GM18861 (cell line): ENCODE results near the gene PFKFB3.
"Not testable (repeated sequence)": the region's sequence is repeated elsewhere in the genome, so short reads cannot be mapped to it uniquely, and the experiment has no call there.

Experiments used
- ATAC-seq: cut with Tn5 transposase; IDR thresholded peaks from one replicate; pipeline ENCODE4 v1.9.1; 2021; ENCODE audit not compliant: unreplicated experiment

The PFKFB3 gene

DNA sequence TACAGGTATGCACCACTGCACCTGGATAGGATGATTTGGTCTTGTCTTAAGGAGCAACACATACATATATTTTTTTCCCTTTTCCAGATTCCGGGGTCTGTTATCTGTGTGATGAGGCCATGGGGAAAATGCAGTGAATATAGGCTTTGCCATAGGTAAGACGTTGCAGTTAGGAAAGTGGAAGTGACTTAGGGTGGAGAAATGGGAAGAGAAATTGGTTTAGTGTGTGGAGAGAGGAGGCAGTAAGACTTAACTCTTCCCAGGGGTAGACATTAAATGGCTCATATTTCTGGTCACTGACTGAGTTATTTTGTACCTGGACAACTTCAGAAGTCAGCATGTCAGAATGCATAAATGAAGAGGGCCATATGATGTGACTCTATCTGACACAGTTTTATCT is 66.7 kb downstream of the PFKFB3 start:
- no peak for ATAC-seq

DNA sequence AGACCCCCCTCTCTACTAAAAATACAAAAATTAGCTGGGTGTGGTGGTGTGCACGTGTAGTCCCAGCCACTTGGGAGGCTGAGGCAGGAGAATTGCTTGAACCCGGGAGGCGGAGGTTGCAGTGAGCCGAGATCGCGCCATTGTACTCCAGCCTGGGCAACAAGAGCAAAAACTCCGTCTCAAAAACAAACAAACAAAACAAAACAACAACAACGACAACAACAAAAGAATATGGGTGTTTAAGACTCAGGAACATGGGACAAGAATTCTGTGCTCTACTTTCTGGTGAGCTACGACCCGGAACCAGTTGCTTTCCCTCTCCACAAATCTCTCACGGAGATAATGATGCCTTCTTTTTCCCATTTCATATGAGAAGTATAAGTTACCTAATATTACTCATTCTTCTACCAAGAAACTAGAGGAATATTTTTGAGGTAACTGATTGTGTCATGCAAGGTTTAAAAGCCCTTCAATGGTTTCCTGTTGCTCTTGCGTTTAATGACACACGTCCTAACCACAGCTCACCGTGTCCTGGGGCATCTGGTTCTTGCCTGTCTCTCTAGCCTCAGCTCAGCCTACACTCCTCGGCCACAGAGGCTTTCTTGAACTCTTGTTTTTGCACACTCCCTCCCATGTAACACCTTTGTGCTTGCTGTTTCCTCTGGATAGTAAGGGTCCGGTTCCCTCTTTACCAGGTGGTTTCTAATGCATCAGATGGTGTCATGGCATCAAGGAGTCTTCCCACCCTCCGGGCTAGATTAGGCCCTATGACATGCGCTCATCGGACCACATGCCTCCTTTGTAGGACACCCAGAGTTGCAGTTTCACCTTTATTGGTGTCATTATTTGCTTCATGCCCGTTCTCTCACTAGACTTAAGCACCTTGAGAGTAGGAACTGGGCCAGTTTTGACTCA is 67.5 kb downstream of the PFKFB3 start:
- peak; percentile 56 for ATAC-seq

DNA sequence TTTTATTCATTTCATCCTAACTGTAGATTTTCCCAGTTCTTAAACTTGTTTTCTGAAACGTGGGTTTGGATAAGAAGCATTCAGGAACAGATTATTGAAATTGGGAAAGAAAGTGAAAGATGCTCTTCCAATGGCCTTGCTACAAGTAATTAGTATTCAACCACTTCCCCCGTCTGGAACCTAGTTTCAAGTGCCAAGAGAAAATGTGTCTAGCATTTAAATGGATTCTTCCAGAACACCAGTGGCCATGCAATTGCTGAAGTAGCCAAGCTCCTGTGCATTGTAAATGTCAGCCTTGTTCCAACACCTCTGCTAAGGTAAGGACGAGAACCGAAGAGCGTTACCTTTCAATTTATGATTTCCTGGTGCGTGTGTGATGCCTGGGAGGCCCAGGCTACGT is 68.2 kb downstream of the PFKFB3 start:
- ATAC-seq, result no peak

DNA sequence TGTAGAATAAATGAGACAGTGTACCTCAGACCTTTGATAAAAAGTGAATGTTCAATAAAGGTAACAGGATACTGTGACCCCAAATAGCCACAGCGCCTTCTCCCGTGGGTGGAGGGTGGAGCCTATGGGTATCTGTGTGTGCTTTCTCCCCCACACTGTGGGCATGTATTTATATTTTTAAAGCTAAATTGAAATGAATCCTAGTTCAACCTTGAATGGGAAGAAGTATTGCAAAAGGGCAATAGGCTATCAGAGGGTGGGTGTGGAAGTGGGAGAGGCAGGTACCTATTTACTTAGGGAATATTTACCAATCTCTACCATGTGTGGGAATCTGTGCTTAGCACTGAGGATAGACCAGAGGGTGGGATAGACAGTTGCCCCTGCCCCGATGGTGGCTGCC is 68.9 kb downstream of the PFKFB3 start:
- ATAC-seq, result no peak

DNA sequence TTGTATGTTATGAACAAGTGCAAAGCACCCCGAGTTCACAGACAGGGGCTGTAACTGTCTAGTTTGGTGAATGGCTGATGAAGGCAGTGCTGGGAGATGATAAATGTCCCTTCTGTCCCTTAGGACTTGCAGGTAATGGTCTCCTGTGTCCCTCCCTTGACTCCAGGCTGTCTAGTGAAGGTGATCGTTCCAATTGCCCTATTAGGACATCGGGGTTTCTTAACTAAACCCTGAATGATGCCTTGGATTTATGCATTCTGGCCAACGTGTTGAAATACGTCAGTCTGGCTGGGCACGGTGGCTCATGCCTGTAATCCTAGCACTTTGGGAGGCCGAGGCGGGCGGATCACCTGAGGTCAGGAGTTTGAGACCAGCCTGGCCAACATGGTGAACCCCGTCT is 69.4 kb downstream of the PFKFB3 start:
- no peak for ATAC-seq

DNA sequence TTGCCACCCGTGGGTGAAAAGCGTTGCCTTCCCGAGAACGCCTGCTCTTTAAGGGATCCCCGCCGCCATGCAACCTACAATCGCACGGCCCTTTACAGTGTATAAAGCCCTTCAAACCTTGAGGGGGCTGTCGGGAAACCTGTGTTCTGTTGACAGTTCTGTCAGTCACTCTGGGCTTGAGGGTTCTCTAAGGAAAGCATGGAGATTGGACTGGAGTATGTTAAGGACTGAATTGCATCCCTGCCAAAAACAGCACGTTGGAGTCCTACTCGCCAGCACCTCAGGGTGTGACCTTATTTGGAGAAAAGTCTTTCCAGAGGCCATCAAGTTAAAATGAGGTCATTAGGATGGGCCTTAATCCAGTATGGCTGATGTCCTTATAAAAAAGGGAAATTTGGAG is 70.6 kb downstream of the PFKFB3 start:
- ATAC-seq, result no peak

DNA sequence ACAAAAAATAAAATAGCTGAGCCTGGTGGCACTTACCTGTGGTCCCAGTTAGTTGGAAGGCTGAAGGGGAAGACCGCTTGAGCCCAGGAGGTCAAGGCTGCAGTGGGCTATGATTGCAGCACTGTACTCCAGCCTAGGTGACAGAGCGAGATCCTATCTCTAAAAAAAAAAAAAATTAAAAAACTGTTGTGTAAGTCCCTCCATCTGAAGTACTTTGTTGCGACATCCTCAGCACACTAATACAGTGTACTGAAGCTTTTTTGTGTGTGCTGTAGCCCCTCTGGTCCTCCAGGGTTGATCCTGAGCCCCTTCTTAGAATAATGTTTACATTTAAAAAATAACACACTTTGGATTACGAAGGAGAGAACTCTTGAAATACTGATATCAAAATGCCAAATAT is 71.3 kb downstream of the PFKFB3 start:
- no peak for ATAC-seq

DNA sequence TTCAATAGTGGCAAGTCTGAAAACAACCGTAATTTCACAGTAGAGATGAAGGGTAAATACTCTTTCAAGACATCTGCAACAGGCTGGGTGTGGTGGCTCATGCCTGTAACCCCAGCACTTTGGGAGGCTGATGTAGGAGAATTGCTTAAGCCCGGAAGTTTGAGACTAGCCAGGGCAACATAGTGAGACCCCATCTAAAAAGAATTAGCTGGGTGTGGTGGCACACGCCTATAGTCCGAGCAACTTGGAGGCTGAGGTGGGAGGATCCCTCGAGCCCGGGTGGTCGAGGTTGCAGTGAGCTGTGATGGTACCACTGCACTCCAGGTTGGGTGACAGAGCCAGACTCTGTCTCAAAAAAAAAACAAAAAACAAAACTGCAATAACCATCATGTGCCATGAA is 71.8 kb downstream of the PFKFB3 start:
- no peak for ATAC-seq

DNA sequence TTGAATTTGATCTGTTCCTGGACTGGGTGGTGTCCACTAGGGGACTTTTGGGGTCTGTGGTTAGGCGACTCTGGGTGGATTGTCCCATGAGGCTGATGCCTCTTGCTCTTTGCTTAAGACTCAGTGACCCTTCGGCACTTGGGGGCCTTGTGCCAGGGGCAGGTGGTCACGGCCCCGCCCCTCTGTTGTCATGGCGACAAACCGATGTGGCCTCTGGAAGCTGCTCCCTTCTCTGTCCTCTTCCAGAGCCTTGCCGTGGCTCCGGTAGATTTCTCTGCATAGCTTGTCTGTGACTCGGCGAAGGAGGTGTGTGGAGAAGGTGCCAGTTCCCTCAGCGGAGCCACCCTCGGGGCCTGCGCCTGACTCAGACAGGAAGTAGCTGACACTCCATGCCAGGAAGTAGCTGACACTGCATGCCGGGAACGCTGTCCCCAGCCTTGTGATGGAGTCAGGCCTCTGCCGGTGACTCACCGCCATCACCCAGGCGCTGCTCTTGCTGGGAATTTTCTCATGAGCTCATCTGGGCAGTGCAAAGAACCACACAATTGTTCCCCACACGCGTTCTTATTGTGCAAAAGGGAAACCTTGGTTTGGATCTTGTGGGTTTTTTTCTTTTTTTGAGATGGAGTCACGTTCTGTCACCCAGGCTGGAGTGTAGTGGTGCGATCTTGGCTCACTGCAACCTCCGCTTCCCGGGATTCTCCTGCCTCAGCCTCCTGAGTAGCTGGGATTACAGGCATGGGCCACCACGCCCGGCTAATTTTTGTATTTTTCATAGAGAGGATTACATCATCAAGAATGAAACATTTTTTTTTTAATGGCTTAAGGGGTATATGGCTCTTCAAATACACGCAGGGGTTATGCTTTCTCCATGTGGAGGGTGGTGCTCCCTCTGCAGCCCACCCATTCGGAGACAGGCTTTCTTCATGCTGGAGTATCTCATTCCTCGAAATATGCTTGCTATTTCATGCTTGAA is 72.6 kb downstream of the PFKFB3 start:
- ATAC-seq, result peak; percentile 76

DNA sequence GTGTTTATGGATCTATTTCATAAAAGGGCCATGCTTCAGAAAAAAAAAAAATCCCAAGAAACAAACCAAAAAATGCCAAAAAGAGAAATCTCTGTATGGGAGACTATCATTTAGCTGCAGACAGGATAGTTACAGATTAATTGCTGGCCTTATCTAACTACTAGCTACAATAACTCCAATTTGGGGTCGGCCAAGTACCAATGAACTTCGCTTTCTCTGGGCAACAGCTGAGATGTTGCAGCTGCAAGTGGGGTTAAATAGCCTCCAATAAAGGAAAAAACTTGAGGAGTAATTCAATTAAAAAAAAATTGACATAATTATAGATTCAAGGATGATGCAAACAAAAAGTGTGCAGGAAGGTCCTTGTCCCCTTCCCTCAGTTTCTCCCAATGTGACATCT is 73.6 kb downstream of the PFKFB3 start:
- ATAC-seq, result no peak

DNA sequence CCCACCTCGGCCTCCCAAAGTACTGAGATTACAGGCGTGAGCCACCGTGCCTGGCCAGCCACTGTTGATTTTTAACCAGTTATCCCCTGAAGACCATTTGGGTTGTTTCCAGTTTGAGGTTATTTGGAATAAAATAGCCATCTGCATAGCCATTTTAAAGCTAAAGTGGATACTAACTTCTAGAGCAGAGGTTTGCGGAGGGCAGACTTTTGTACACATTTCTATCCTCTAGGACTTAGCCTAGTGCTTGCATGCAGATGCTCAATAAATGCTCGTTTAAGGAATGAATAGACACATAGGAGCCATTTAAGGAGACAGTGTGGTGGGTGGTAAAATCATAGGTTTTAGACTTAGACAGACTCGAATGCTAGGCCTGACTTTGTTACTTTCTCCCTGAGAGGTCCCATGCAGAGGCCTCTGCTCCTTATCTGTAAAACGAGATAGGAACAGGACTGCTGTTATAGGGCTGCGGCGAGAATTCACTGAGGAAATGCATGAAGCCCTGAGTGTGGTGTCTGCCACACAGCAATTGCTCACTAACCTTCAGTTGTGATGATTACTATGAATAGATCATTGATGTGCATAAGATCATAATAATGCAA is 75.9 kb downstream of the PFKFB3 start:
- ATAC-seq, result no peak

DNA sequence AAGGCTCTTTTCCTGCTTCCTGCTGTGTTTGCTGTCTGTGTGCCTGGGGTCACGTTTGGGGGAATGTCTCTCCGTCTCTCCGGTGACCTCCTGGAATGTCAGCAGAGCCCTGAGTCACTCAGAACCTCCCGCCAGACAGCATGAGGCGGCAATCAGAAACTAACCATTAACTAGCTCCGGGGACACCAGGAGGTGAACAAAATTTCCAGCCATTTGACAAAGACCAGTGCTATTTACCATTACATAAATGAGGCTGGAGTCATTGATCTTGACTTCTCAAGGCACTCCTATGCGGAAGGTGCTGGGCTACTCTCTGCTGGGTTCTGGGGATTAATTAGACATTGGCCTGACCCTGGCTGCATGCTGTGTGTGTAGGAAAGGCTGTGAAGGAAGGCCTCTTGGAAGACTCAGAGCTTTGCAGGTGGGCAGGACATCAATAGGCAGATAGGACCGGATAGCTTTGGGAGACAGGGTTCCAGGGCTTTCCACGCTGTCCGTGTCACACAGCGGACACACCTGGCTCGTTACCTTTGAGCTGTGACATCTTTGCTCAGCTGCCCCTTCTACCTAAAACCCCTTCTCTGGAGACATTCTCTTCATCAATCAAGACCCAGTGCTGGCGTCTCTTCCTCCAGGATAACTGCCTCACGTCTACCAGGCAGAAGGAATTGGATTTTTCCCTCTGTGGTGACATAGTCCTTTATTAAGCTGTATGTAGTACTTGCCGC is 77.0 kb downstream of the PFKFB3 start:
- no peak for ATAC-seq

DNA sequence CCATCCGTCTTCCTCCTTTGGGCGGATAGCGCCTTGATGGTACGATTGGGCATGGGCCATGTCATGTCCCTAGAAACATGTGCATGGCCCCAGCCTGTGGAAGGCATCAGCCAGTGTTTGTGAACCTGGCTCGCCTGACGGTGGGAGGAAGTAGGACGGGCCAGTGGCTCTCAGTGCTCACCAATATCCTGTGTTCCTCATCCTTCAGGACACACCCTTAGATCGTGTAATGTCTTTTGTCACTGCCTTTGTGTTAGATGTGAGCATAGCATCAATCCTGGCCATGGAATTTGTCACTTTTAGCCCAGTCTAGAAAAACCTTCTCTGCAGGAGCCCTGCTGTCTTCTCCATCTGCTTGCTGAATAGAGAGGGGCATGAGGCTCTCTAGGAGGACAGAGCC is 77.6 kb downstream of the PFKFB3 start:
- ATAC-seq, result no peak

DNA sequence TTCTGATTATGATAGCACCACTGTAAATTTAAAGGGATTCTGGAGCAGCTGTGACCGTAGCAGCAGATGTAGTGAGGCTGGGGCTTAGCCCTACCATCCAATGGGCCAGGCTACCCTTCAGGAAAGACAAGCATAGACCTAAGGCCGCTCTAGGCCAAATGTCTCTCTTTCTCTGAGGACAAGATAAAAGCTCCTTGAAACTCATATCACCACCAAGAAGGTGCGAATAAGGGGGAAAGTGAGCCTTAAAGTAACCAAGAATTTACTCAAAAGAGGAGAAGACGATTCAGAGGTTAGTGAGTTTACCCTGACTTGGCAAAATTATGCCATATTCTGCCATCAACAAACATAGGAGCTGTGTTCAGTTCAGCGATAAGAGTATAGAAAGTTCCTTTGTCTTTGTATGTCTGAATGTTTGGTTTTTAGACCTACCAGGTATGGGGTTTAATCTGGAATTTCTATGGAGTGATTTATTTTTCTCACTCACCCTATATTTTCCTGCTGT is 79.8 kb downstream of the PFKFB3 start:
- ATAC-seq, result no peak

DNA sequence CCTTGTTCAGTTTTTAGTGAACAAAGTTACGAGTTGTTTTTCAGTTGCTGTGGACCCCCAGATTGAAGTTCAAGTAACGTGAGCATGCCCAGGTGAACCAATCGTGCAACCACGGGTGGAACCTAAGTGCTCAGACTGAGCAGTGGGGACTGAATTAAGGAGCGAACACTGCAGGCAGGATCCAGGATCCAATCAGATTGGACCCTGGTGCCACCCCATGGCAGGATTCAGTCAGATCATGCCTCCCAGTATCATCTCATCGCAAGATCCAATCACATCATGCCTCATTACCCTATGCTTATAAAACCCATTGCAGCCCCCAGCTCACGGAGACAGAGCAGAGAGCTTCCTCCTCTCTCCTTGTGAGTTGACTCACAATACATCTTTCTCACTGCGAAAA is 80.9 kb downstream of the PFKFB3 start:
- ATAC-seq, result no peak

DNA sequence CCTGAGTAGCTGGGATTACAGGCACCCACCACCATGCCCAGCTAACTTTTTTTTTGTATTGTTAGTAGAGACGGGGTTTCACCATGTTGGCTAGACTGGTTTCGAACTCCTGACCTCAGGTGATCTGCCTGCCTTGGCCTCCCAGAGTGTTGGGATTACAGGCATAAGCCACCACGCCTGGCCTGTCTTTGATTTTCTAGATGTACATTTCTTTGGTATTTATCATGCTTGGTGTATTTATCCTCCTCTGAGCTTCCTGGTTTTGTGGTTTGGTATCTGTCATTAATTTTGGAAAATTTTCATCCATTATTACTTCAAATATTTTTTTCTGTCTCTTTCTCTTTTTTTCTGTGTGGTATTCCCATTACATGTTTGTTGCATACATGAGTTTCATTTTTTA is 87.9 kb downstream of the PFKFB3 start:
- ATAC-seq, result not testable (repeated sequence)

DNA sequence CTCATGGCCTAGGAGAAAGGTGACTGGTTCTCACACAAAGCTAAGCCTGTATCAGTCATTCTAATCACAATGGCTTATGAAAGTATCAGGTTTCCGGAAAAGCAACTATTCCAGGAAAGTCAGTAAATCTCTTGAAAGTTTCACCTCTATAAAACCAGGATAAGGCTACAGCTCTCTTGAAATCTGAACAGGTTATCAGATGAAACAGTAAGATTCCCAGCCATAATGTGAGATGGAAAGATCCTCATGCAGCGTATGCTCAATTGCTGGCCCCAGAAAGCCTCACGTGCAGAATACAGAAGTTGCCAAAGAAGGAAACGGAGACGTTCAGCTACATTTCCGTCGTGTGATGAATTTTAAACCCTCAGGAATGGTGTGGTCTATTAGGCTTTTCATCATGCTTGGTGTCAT is 90.0 kb downstream of the PFKFB3 start:
- ATAC-seq, result no peak

DNA sequence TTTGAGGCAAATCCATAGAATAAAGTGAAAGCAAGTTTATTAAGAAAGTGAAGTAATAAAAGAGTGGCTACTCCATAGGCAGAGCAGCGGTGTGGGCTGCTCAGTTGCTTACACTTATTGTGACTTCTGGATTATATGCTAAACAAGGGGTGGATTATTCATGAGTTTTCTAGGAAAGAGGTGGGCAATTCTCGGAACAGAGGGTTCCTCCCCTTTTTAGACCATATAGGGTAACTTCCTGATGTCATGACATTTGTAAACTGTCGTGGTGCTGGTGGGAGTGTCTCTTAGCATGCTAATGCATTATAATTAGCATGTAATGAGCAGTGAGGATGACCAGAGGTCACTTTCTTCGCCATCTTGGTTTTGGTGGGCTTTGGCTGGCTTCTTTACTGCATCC is 93.7 kb downstream of the PFKFB3 start:
- ATAC-seq, result not testable (repeated sequence)

DNA sequence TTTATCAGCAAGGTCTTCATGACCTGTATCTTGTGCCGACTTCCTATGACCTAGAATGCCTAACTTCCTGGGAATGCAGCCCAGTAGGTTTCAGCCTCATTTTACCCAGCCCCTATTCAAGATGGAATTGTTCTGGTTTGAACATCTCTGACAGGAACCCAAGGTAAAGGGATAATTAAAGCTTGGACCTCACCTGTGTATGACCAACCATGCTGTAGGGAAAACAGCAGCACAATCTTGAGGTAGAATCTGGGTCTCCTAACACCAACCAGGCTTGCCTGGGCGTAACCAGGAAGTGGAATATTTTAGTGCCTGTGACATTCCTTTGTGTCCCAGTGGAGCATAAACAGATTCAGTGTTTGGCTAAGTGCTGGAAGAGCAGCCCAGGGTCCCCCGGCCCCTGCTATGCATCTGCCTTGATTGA is 94.1 kb downstream of the PFKFB3 start:
- ATAC-seq, result no peak

DNA sequence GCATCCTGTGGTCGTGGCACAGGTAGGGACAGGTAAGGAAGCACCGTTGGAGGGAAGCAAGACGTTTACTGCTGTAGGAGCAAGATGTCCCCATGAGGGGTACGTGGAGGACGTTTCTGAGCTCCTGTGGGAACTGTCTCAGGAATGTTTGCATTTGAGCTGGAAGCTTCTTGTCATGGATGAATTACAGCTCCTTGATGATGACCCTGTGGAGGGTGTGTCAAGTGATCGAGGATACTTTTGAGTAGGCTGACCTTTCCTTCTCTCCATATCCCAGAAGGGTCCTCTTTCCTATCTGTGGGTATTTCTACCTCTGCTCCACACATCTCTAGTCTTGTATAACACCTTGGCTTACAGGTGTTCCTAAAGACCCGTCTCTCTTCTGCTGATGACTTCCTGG is 94.8 kb downstream of the PFKFB3 start:
- ATAC-seq, result no peak
